Endothelial cell of umbilical vein (primary cell): ENCODE results near the gene NAPA. TPM values are rescaled to one million over a fixed set of nuclear protein-coding genes. Genes with fewer than 3 reads are reported as not detected.

ENCODE experiments used
- BruUV-seq: library from RNA; stranded (reverse); fragments of 400-500 nt; replicated peaks from 2 replicates; lab custom pipeline; 2021; lab: Mats Ljungman, UMichigan
- CTCF ChIA-PET: fragments of 300-600, 350-600 bp; sonication (Branson Sonifier 250); formaldehyde crosslinking; loops from one replicate; lab custom pipeline; 2021; ENCODE audit warnings: antibody characterized with exemption, inconsistent platforms; lab: Charles Lee
- POLR2A ChIA-PET: fragments of 300-600, 350-600 bp; sonication (Branson Sonifier 250); formaldehyde crosslinking; loops from one replicate; lab custom pipeline; 2021; ENCODE audit warnings: antibody characterized with exemption, inconsistent platforms; lab: Charles Lee
- DNase-seq: peaks from one replicate; pipeline ENCODE4 v3.0.0-alpha.2; 2011; ENCODE audit warnings: low read depth, low spot score
- FAIRE-seq: peaks from 2 replicates; lab custom pipeline; 2011; peaks lifted over from hg19 to GRCh38; lab: Jason Lieb, UNC
- H2AFZ ChIP-seq: 2 replicates; pipeline ENCODE4 v1.6.0; 2012; ENCODE audit warnings: low read depth, low read length, control low read depth, inconsistent platforms
- H3K27ac ChIP-seq: 2 replicates; pipeline ENCODE4 v1.5.1; 2011; ENCODE audit warnings: low read depth, mild to moderate bottlenecking, control low read depth, low read length, moderate library complexity; ENCODE audit not compliant: insufficient read depth
- H3K27me3 ChIP-seq, 2 experiments: 2 replicates each; pipeline versions ENCODE4 v1.6.0 to v1.6.1; 2011; ENCODE audit warnings: low read length in 2 of 2, mixed read lengths in 1 of 2; ENCODE audit not compliant: control insufficient read depth in 2 of 2, insufficient read depth in 2 of 2
- H3K36me3 ChIP-seq, 2 experiments: 2 replicates in 1 of 2; 3 replicates in 1 of 2; pipeline ENCODE4 v1.5.1; 2011; ENCODE audit warnings: low read length in 2 of 2, mild to moderate bottlenecking in 1 of 2, moderate library complexity in 1 of 2; ENCODE audit not compliant: control insufficient read depth in 2 of 2, insufficient read depth in 2 of 2; ENCODE audit errors: extremely low read depth in 1 of 2
- H3K4me1 ChIP-seq: 3 replicates; pipeline ENCODE4 v1.5.1; 2011; ENCODE audit warnings: mild to moderate bottlenecking, low read length; ENCODE audit not compliant: control insufficient read depth, insufficient read depth; ENCODE audit errors: extremely low read depth
- H3K4me2 ChIP-seq: 2 replicates; pipeline ENCODE4 v1.6.1; 2011; ENCODE audit warnings: low read length, control low read depth, mixed read lengths; ENCODE audit not compliant: insufficient read depth
- H3K4me3 ChIP-seq, 3 experiments: fragments of 200-600 bp in 1 of 3; sonication (generic), shearing (Covaris generic) in 1 of 3; replicated peaks in 1 of 3; 2 replicates each; pipeline ENCODE4 v1.5.1; 2011 to 2016; ENCODE audit warnings: control low read depth in 3 of 3, low read length in 3 of 3, mild to moderate bottlenecking in 2 of 3, inconsistent platforms in 1 of 3, low read depth in 1 of 3, moderate library complexity in 1 of 3; ENCODE audit not compliant: insufficient read depth in 1 of 3
- H3K79me2 ChIP-seq: 2 replicates; pipeline ENCODE4 v1.6.0; 2012; ENCODE audit warnings: low read length, inconsistent platforms; ENCODE audit not compliant: control insufficient read depth, insufficient read depth
- H3K9ac ChIP-seq: replicated peaks from 2 replicates; pipeline ENCODE3; 2011; ENCODE audit warnings: low read length, control low read depth; ENCODE audit not compliant: insufficient read depth; ENCODE audit errors: extremely low read depth
- H3K9me1 ChIP-seq: replicated peaks from 3 replicates; pipeline ENCODE4 v1.6.0; 2011; ENCODE audit warnings: mild to moderate bottlenecking, low read length; ENCODE audit not compliant: control insufficient read depth, insufficient read depth; ENCODE audit errors: extremely low read depth
- H3K9me3 ChIP-seq: replicated peaks from 2 replicates; pipeline ENCODE4 v1.5.1; 2012; ENCODE audit warnings: low read length, inconsistent platforms; ENCODE audit not compliant: control insufficient read depth, insufficient read depth
- H4K20me1 ChIP-seq: replicated peaks from 2 replicates; pipeline ENCODE3; 2011; ENCODE audit warnings: mild to moderate bottlenecking, low read length; ENCODE audit not compliant: control insufficient read depth, insufficient read depth; ENCODE audit errors: extremely low read depth
- CTCF ChIP-seq, 2 donors: IDR thresholded peaks; 1 replicate in 1 of 2; 2 replicates in 1 of 2; pipeline ENCODE4 v1.5.1; 2011; ENCODE audit warnings: low read length in 2 of 2, mild to moderate bottlenecking in 2 of 2, moderate library complexity in 2 of 2, control low read depth in 1 of 2, inconsistent platforms in 1 of 2, low read depth in 1 of 2; ENCODE audit not compliant: insufficient read depth in 1 of 2; ENCODE audit errors: extremely low read depth in 1 of 2
- EZH2 ChIP-seq: IDR thresholded peaks from 2 replicates; pipeline ENCODE4 v1.6.1; 2012; ENCODE audit warnings: borderline replicate concordance, low read depth, mild to moderate bottlenecking, moderate library complexity, low read length, inconsistent platforms; ENCODE audit not compliant: severe bottlenecking
- FOS ChIP-seq: IDR thresholded peaks from 2 replicates; pipeline ENCODE4 v1.6.1; 2011; ENCODE audit warnings: mild to moderate bottlenecking, low read length, moderate library complexity, borderline replicate concordance; ENCODE audit not compliant: insufficient read depth
- GATA2 ChIP-seq: IDR thresholded peaks from 2 replicates; pipeline ENCODE4 v1.7.0; 2011; ENCODE audit warnings: low read depth, mild to moderate bottlenecking, moderate library complexity, mixed read lengths, low read length; ENCODE audit not compliant: insufficient read length, insufficient read depth
- JUN ChIP-seq: IDR thresholded peaks from 2 replicates; pipeline ENCODE4 v1.6.1; 2011; ENCODE audit warnings: borderline replicate concordance, low read depth; ENCODE audit not compliant: insufficient read length, insufficient read depth
- MAX ChIP-seq: IDR thresholded peaks from 2 replicates; pipeline ENCODE4 v1.6.1; 2011; ENCODE audit not compliant: insufficient read depth, insufficient read length
- MYC ChIP-seq: IDR thresholded peaks from one replicate; pipeline ENCODE4 v1.6.1; 2011; ENCODE audit warnings: mild to moderate bottlenecking, low read depth, low read length
- POLR2A ChIP-seq: IDR thresholded peaks from 2 replicates; pipeline ENCODE4 v1.6.1; 2012; ENCODE audit warnings: low read depth, mild to moderate bottlenecking, control low read depth, low read length
- POLR2AphosphoS5 ChIP-seq: IDR thresholded peaks from 2 replicates; pipeline ENCODE4 v1.6.1; 2012; ENCODE audit warnings: low read depth, mild to moderate bottlenecking, control low read depth, low read length, moderate library complexity; ENCODE audit not compliant: insufficient read depth
- dilution Hi-C: fragments of 300-500 bp; cut with MboI; formaldehyde crosslinking; loops from one replicate; pipeline ENCODE4 v1.15.0; 2019; ENCODE audit warnings: low sequenced_read_pairs; ENCODE audit not compliant: extremely low pct_ligation_motif_present
- intact Hi-C: fragments of 100-400 bp; cut with micrococcal nuclease; formaldehyde crosslinking; loops from one replicate; pipeline ENCODE4 v1.10.0; 2022
- polyA plus RNA-seq, 4 experiments: library from polyadenylated mRNA; depleted of rRNA in 3 of 4; stranded (reverse) in 3 of 4; unstranded in 1 of 4; fragments of >200 nt; gene quantifications; 2 replicates each; pipeline versions ENCODE4 v1.2.1 to v1.2.3, GENCODE V29; 2011 to 2012; ENCODE audit warnings: missing spikeins in 1 of 4
- total RNA-seq: library from RNA; stranded (reverse); gene quantifications from 2 replicates; pipeline ENCODE4 v1.2.3, GENCODE V29; 2021

NAPA gene
- total and polyA plus RNA-seq, 2 donors (not counting 3 experiments of a cell fraction or from before 2014, with no cell fraction given): 107 to 154 TPM

- TF ChIP-seq GATA2 (no peak), EZH2 (no peak), FOS (no peak), JUN (no peak), POLR2A (no peak), CTCF (IDR thresholded peaks at IDR 0.05; ENCODE audit: extremely low read depth in 1 of 2, insufficient read depth in 1 of 2, low read depth in 1 of 2, low read length in 2 of 2) (no peak), MYC (no peak), POLR2AphosphoS5 (no peak), MAX (no peak)
- dilution Hi-C loops (no loop called here), intact Hi-C loops (no loop called here)
- DNase-seq: no peak
- Histone ChIP-seq H3K9me1 (no peaks in the 10 kb centered on the region), H3K4me1 (peaks cover 9% of the 10 kb centered on the region), H4K20me1 (no peaks in the 10 kb centered on the region), H3K27me3 (peaks cover 0 to 2% of the 10 kb centered on the region in 2 experiments), H3K4me3 (no peak overlapping the region), H3K9ac (no peak overlapping the region), H3K79me2 (no peaks in the 10 kb centered on the region), H2AFZ (no peak overlapping the region), H3K9me3 (no peaks in the 10 kb centered on the region), H3K36me3 (no peaks in the 10 kb centered on the region), H3K27ac (no peak overlapping the region), H3K4me2 (no peak overlapping the region)
- CTCF ChIA-PET: interaction anchor here (0.8 to 2.2 kb wide), 6 partner anchors 12 to 191 kb away, joined by 3 to 7 read pairs (median 6); partner anchors contain the start of gene EHD2
- POLR2A ChIA-PET: no interaction called here
- no TSS peak for BruUV-seq
- no peak for FAIRE-seq
Measured at GRCh38 chr19:47521473-47522180, 6.8 kb upstream of the NAPA start.
